HG02763 (cell line): ENCODE results near the gene MYH7B.

Source experiments
- ATAC-seq: cut with Tn5 transposase; IDR thresholded peaks from one replicate; pipeline ENCODE4 v1.9.1; 2021; ENCODE audit warnings: mild to moderate bottlenecking, moderate library complexity; ENCODE audit not compliant: unreplicated experiment

The MYH7B gene

DNA sequence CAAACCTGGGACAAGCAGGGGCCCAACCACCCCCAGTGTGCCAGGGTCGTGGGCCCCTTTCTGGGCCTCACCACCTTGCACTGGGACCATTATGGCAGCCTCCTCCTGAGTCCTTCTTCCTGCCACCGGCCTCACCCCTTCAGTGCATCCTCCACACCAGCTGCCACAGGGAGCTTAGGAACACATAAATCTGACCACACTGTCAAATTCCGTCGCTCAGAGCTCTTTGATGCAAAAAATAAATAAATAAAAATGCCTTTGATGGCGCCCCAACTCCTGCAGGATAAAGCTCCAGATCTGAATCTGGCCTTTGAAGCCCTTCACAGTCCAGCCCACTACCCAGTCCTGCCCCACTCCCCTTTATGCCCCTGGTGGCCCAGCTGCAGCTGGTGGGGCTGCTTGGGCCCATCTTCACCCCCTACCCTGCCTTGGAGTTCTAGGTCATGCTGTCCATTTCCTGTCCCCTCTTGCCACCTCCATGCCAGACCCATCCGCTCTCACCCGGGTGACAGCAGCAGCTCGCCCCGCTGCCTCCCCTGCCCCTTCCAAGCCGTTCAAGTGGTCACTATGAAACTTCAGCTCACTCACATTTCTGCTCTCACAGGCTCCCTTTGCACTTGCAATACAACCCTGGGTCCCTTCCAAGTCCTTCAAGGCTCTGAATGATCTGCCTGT lies 16.0 kb downstream of the MYH7B start:
- ATAC-seq: no peak

DNA sequence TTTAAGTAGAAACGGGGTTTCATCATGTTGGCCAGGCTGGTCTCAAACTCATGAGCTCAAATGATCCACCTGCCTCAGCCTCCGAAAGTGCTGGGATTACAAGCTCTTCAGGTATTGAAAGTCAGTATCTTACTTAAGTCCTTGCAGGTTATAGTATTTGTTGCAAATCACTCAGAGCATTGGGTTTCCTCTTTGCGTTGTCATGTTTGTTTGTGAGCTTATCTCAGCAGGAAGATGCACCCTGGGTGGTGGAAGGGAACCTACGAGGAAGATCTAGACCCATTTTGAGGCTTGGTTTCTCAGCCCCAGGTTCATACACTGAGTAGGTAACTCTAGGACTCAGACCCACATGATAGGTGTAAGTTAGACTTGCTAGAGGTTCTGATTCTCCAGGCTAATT lies 18.6 kb downstream of the MYH7B start:
- ATAC-seq: no peak

DNA sequence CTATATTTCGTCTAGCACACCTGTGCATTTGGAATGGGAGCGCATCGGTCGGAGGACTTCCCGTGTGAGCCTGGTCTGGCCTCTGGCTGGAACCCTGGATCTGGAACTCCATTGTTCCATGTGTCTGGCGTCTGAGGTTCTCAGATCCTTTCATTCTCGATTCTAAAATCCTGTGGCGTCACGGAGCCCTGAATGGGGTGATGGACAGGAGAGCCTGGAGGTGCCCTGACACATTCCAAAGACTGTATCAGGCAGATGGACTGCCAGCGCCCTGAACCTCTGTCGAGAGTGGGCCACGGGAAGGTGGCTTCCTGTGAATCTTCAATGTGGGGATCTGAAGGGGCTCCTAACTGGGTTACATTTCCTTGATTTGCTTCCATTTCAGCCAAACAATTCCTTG lies 20.6 kb downstream of the MYH7B start:
- ATAC-seq: no peak

DNA sequence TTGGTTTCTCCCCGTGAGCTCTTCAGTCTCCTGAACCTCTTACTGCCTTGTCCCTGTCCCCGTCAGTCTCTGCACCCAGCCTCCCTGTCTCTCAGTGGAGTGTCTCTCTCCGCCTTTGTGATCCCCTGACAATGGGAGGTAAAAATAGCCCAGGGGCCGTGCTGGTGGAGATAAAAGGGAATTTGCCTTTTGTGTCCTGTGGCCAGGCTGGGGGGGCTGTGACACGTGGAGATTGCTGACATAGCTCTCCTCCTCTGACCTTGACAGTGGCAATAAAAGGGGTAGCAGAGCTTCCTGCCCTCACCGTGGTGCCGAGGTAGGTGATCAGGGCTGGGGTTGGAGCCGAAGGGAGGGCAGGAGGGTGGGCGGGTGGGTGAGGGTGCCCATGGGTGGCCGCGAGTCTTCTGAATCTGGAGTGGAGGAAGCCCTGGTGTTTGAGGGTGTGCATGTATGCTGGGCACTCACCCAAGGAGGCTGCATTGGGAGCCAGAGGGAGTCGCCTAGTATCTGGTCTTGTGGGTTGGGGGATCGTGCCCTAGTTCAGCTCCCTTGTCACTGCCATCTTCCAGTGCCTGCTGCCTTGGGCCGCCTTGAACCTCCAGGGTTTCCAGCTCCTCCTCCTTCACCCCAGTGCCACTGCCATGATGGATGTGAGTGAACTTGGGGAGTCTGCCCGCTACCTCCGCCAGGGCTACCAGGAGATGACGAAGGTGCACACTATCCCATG lies 21.9 kb downstream of the MYH7B start:
- ATAC-seq: no peak

DNA sequence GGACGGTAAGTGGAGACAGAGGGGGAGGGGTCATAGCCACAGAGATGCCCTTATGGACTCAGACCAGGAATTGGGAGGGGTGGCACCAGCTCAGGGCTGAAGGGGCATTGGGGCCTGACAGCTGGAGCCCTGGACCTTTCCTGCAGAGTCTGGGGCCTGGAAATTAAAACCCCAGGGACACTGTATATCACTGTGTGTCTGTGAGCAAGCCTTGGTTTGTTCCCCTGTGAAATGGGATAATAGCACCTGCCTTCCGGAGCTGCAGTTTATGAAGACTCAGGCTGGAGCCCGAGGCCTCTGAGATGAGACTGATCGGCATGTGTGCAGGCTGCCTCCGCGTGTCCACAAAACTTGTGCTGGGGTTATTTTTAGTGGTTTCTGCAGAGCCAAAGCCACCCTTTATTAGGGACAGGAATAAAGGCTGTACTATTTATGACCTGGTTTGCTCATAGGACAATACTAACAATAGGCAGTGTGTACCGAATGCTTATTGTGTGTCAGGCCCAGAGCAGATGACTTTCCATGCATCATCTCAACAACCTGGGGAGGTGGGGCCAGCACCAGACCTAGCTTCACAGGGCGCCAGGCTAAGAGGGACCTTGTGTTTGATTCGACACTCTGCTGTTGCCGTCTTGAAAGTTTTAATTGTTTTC lies 22.6 kb downstream of the MYH7B start:
- no peak for ATAC-seq

DNA sequence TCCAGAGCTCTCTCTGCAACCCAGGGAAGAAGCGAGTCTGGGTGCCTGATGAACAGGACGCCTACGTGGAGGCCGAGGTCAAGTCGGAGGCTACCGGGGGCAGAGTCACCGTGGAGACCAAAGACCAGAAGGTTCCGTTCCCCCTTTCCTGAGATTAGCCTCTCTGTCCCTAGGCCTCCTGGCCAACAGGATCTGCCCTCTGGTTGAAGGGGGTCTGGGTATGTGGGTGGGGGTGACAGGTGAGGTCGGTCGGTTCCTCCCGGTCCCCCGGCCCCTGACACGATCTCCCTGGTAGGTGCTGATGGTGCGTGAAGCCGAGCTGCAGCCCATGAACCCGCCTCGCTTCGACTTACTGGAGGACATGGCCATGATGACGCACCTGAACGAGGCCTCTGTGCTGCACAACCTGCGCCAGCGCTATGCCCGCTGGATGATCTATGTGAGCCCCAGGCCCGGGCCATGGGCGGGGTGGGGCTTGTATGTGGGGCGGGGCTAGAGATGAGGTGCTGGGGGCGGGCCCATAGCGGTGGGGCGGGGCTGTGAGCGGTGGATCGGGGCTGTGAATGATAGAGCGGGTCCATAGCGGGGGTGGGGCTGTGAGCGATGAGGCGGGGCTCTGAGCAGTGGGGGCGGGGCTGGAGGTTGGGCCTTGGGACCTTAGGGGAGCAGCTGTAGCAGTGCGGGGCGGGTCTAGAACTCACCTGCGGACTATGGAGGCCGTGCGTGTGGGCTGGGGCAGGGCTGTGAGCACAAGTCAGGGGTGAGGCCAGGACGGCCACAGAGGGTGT lies 23.9 kb downstream of the MYH7B start:
- no peak for ATAC-seq

DNA sequence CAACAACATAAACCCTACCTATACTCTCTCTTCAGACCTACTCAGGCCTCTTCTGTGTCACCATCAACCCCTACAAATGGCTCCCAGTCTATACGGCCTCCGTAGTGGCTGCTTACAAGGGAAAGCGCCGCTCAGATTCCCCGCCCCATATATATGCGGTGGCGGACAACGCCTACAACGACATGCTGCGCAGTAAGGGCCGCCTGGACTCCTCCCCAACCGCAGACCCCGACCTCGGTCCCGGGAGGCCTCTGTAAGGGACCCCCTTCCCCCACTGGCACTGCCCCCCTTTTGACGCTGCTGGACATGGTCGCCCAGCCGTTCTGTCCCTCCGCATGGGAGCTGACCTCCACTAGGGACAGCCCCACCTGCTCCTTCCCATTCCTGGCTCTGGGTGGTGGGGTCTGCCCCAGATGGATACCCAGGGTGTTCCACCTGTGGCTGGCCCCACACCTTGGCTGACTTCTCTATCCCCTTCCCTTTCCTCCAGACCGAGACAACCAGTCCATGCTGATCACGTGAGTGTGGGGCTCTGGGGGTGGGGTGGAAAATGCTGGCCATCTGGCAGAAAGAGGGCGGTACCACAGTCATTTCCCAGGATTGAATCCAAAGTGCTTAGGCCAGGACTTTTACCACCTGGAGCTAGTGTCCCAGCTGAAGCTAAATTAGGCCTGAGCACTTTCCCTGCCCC lies 25.0 kb downstream of the MYH7B start:
- ATAC-seq: no peak

DNA sequence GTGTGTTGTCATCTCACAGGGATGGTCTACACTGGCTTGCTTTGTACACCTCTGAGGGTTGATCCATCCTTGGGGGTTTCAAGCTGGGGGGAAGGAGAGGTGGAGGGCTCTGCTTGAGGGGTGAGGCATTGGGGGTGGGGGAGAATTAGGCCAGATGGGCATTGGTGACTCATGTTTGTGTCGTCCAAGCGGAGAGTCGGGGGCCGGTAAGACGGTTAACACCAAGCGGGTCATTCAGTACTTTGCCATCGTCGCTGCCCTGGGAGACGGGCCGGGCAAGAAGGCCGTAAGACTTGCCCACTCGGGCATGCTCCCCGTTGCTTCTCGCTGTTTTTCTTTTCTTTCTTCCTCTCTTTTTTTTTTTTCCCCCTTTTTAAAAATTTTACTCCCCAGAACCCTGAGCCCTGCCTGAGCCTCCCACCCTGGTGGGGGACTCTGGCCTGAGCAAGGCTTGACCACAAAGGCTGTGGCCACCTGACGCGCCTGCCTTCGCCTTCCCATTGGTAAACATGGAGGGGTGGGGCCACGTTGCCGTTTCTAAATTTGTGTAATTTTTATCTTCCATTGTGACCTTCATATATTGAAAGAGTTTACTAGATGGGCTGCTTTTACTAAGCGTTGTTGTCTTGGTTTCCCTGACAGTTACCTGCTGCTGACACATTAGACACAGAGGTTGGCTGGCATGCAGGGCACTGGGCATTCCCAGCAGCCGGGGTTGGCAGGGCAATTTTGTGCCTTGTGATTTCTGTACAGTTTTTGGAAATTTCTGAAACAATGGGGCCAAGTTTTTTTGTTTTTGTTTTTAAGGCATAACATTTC lies 26.8 kb downstream of the MYH7B start:
- no peak for ATAC-seq

DNA sequence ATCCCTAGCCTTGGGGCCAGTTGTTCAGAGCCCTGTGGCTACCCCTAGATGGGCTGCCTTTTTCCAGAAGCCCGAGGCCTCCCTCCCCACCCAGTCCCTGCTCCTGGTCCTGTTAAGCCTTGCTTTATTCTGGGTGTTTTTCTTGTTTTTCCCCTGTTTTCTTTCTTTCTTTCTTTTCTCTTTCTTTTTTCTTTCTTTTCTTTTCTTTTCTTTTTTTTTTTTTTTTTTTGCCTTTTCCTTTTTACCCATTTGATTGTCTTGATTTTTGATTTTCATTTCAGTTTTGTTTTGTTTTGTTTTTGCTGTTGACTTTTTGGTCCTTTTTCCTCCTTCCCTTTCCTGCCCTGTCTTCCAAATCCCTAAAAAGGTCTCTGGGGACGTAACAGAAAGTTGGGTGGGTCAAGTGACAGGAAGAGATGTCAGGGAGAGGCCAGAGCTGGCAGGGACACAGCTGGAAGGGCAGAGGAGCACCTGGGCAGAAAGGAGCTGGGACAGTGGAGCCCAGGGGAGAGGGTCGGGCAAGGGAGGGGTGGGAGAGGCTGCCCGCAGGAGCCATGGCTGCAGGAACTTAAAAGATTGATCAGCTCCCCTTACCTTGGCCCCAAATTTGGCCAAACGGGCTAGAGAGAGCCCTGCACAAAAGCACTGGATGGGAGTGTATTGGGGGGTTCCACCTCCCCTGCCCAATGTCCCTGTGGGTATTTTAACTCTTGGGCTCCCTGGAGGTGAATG lies 27.6 kb downstream of the MYH7B start:
- no peak for ATAC-seq

DNA sequence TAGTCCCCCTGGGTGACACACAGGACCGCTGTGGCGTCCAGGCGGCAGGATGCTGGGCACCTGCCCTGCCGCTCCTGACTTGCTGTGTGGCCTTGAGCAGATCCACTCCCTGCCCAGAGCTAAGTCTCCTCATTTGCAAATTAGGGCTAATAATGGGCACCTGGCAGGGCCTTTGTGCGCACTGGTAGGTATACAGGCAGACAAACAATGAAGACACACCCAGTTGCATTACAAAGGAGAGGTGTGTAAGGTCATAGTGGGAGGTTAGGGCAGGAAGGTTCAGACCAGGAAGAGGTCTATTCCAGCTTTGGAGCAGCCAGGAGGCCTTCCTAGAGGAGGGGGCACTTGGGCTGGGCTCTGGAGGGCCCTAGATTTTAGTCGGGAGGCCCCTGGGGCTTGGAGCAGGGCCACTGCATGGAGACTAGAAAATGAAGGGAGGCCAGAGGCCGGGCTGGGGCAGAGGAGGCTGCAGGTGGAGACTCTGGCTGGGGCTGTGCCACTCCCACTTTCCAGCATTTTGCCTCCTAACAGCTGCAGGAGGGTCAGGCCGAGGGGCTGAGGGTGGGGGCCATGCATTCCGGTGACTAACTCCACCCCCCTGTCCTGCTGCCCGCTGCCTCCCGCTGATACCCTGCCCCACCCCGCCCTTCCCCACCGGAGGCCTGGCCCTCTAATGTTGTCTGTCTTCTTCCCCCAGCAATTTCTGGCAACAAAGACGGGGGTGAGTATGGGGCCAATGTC lies 28.5 kb downstream of the MYH7B start:
- ATAC-seq: no peak

DNA sequence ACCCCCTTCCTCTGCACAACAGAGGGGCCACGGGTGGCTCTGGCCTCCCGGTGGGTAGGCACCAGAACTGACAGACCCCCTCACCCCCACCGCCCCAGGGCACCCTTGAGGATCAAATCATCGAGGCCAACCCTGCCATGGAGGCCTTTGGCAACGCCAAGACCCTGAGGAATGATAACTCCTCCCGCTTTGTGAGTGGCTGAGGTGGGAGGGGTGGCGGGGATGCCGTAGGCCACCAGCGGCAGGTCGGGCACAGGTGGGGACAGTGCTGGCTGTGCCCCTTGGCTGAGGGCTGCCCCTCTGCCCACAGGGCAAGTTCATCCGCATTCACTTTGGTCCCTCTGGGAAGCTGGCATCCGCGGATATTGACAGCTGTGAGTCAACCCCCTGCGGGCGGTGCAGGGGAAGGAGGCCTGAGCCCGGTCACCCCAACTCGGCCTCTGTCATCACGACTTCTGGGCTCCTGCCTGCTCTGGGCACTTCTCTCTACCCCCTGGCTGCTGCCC lies 29.1 kb downstream of the MYH7B start:
- no peak for ATAC-seq

DNA sequence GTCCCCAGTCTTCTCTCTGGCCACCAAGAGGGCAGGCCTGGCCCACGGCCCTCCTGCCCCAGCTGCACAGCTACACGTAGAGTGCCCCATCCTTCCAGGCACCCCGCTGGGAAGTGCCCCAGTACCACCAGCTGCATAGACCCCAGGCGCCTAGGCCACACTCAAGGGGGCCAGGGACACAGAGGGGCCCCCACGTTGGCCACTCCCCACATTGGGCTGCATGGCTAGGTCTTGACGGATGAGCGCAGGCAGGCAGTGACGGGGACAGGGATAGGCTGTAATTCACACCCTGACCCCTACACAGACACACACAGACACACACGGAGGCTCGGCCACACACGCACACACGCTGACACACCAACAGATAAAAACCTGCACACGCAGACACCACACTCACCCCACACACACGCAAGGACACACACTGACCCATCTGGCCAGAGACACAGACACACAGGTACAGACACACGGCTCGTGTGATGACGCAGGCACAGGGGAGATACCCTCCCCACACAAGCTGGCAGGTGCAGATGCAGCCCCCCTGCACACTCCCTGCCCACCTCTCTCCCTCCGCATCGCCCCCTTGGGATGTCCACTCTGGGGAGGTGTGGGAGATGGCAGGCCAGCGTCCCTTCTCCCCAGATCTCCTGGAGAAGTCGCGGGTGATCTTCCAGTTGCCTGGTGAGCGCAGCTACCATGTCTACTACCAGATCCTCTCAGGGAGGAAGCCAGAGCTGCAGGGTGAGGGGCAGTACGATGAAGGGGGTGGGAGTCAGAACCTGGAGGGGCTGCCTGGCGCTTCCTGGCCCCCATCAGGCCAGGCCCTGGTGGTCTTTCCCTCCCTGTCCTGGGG lies 30.0 kb downstream of the MYH7B start:
- ATAC-seq: no peak

DNA sequence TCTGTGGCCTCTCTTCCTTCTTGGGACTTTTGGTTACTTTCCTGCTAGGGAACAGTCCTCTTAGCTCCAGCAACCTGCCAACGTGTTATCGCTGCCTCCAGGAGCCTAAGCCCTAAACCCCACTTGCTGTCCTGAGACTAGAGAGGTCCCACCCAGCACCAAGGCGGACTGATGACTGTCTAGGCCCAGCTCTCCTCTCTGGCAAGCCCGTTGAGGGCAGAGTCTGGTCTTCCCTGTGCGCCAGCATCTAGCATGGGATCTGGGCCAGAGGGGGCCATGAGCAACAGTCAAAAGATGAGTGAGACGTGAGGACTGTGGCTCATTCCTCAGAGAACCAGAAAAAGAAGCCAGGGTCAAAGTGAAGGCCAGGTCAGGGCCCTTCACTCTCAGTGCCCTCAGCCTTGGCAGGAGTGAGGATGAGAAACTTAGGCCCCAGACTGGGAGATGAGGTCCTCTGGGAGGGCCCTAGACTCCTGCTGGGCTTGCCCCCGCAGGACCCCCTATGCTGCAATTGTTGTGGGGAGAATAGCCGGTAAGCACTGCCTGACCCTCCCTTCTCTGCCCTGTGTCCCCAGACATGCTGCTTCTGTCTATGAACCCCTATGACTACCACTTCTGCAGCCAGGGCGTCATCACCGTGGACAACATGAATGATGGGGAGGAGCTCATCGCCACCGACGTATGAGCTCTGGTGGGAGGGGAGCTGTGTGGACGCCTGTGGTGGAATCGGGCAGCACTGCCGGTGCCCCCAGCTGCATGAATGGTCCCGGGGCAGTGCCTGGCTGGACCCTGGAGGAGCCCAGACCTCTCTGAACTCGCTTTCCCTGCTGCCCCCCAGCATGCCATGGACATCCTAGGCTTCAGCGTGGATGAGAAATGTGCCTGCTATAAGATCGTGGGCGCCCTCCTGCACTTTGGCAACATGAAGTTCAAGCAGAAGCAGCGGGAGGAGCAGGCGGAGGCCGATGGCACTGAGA lies 30.9 kb downstream of the MYH7B start:
- ATAC-seq: no peak

DNA sequence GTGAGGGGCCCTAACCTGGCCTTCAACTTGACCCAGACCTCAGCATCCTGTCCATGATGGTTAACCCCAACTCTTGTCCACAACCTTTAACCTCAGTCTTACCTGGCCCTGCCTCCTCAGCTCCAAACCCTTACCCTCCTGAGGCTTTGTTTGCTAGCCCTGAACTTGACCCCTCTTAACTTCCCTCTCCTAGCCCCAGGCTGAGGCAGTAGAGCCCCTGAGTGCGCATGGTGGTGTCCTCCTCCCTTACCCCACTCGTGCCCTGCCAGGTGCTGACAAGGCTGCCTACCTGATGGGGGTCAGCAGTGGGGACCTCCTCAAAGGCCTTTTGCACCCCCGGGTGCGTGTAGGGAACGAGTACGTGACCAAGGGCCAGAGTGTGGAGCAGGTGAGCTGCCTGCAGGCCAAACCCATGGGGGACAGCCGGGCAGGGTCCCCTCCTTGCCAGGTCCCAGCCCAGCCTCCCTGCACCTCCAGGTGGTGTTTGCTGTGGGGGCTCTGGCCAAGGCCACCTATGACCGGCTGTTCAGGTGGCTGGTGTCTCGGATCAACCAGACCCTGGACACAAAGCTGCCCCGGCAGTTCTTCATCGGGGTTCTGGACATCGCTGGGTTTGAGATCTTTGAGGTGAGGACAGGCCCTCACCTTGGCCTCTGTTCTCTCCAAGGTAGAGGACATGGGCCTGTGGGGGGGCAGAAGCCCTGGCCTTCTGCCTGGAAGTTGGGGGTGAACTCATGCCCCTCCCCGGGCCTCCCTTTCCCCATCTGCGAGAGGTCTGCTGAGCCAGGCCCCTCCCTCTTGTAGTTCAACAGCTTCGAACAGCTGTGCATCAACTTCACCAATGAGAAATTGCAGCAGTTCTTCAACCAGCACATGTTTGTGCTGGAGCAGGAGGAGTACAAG lies 31.9 kb downstream of the MYH7B start:
- ATAC-seq: no peak

DNA sequence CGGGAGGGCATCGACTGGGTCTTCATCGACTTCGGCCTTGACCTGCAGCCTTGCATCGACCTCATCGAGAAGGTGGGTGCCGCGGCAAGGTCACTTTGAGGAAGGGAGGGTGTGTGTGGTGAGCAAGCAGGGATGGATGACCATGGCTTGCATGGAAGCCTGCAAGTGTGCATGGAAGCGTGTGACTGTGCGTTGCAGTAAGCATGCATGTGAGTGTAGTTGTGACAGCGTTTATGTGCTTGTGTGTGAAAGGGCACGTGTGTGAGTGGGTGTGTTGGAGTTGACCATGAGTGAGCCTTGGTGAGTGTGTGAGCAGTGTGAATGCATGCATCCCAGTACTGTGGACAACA lies 32.5 kb downstream of the MYH7B start:
- no peak for ATAC-seq
